Brain microvascular endothelial cell (primary cell): ENCODE results near the gene CYS1.

Source experiments
- DNase-seq: peaks from one replicate; pipeline ENCODE4 v3.0.0-alpha.2; 2020
- H3K27ac ChIP-seq: fragments of 250-450 bp; sonication (Bioruptor Pico); 2 replicates; pipeline ENCODE4 v1.5.1; 2020; ENCODE audit warnings: mild to moderate bottlenecking, moderate library complexity
- H3K27me3 ChIP-seq: fragments of 250-450 bp; sonication (Bioruptor Pico); replicated peaks from 2 replicates; pipeline ENCODE4 v1.5.1; 2020; ENCODE audit warnings: mild to moderate bottlenecking
- H3K36me3 ChIP-seq: fragments of 250-450 bp; sonication (Bioruptor Pico); replicated peaks from 2 replicates; pipeline ENCODE4 v1.5.1; 2020; ENCODE audit warnings: mild to moderate bottlenecking
- H3K4me3 ChIP-seq: 2 replicates; pipeline ENCODE4 v1.5.1; 2011; ENCODE audit warnings: low read depth, mild to moderate bottlenecking, control low read depth, low read length, moderate library complexity
- CTCF ChIP-seq: IDR thresholded peaks from 2 replicates; pipeline ENCODE4 v1.5.1; 2011; ENCODE audit warnings: low read depth, mild to moderate bottlenecking, moderate library complexity, low read length, control low read depth, inconsistent platforms; ENCODE audit errors: missing control alignments
- in situ Hi-C: cut with HindIII; loops from 2 replicates; pipeline ENCODE4 v1.10.0; 2017; ENCODE audit warnings: low sequenced_read_pairs, low pct_ligation_motif_present

CYS1 gene

DNA sequence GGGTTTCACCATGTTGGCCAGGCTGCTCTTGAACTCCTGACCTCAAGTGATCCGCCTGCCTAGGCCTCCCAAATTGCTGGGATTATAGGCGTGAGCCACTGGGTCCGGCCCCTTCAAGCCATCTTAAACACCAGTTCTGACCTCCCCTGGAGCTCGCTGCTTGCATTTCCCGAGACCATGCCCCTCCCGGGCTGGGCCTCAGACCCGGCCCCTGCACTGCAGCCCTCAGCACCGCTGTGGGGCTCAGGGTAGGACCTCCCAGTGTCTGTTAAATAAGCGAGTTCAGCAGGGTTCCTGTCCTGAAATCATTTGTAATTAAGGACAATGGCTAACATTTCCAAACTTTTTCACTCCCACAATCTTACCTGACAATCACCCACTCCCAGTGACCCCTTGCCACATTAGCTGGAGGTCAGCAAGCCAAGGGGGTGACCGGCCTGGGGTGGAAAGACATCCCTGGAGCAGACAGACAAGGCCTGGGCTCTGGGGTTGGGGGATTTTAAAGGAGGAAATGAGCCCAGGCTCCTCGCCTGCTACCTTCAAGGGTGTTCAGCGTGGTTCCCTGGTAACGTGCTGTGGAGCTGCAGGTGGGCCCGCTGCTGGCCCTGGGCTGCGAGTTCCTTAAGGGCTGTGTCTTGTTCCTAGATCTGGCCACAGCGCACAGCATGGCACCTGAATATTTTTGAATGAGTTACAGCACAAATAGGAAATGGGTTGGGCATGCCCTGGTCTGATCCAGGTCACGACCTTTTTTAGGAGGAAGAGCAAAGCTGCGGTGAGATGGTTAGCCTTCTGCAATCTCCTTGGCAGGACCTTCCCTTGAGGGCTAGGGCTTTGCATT, 15.1 kb downstream of the CYS1 start:
- no peaks in the 10 kb centered on the region for H3K27me3 ChIP-seq
- TF ChIP-seq CTCF = no peak
- no peak overlapping the region for H3K4me3 ChIP-seq
- H3K27ac ChIP-seq = no peak overlapping the region
- H3K36me3 ChIP-seq = no peaks in the 10 kb centered on the region
- in situ Hi-C loops = no loop called here
- no peak for DNase-seq

DNA sequence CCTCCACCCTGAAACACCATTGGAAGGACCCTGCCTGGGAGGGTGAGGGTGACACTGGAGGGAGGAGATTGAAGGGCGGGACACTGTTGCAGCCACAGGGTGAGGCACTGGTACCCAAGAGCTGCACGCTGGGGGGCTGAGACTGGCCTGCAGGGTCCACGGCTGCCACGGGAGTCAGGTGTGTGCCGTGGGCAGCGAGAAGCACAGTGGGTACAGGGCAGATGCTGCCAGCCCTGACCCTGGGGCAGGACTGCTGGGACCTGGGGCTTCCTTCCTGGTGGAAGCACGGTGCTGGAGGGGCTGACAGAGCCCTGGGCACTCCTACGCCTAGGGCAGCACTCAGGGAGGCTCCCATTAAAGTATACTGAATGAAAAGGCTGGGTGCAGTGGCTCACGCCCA, 16.6 kb downstream of the CYS1 start:
- in situ Hi-C loops = no loop called here
- no peak for TF ChIP-seq CTCF
- H3K4me3 ChIP-seq = no peak overlapping the region

DNA sequence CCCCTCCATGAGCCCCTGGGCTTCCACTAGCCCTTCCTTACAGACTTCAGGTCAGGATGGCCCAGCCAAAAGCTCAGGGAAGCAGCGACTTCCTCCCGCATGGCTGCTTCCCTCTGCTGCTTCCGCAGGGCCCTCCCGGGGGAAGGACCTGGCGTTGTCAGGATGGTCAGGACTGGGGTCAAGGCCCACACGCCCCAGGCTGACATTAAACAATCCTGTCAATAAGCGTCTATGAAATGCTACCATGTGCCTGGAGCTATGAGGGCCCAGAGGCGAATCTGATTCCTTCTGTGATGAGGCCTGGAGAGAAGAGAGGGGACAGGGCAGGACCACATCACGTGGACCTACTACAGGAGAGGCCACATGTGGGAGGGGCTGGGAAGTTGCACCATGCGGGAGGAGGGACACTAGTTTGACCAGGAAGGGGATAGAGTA, 17.3 kb downstream of the CYS1 start:
- DNase-seq = no peak
- no peak overlapping the region for H3K27ac ChIP-seq
- no peak for TF ChIP-seq CTCF
- H3K27me3 ChIP-seq = no peaks in the 10 kb centered on the region
- H3K4me3 ChIP-seq = no peak overlapping the region
- no peaks in the 10 kb centered on the region for H3K36me3 ChIP-seq
- in situ Hi-C loops = no loop called here

More for the DNA sequence above, 16.6 kb downstream of the CYS1 start:
- Histone ChIP-seq H3K36me3 (no peaks in the 10 kb centered on the region), H3K27me3 (no peaks in the 10 kb centered on the region), H3K27ac (no peak overlapping the region)
- DNase-seq = no peak

GRCh38 chr2:10061221-10061925, 18.8 kb downstream of the CYS1 start:
- Histone ChIP-seq H3K27ac (no peak overlapping the region), H3K4me3 (no peak overlapping the region), H3K36me3 (no peaks in the 10 kb centered on the region), H3K27me3 (no peaks in the 10 kb centered on the region)
- DNase-seq = no peak
- TF ChIP-seq CTCF = no peak
- in situ Hi-C loops = no loop called here

DNA sequence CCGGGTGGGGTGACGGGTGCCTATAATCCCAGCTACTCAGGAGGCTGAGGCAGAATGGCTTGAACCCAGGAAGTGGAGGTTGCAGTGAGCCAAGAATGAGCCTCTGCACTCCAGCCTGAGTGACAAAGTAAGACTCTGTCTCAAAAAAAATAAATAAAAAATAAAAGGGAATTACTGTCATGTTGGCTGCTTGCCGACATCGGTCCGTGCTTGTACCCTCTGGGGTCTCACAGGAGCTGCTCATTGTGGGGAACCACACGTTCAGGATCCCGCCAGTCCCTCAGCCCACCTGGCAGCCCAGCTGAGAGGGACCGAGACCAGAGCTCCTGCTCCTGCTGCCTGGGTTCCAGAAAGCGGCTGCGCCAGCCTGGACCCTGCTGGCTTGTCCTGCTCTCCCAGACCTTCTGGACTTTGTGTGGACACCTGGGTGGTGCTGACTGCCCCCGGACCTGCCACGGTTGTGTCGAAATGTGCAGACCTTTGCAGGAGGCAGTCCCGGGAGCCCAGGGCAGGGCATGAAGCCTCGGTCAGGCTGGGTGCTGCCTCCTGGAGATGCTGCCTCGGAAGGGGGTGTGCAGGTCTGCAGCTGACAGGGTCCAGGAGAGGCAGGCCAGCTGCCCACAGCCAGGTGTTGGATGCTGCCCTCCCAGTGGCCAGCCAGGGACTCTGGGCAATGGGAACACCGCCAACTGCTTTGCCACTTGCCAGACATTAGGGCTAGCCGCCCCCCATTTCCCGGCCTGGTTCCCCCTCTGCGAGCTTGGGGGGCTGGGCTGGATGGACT, 20.5 kb downstream of the CYS1 start:
- no peak for TF ChIP-seq CTCF
- no peak for DNase-seq
- Histone ChIP-seq H3K27me3 (no peaks in the 10 kb centered on the region), H3K27ac (no peak overlapping the region), H3K4me3 (no peak overlapping the region), H3K36me3 (no peaks in the 10 kb centered on the region)
- in situ Hi-C loops = no loop called here
